K562 (cell line): ENCODE data around the gene ESAM. TPM values are rescaled to one million over a fixed set of nuclear protein-coding genes. Genes with fewer than 3 reads are reported as not detected.

Experiments used
- AFF1 ChIP-seq, 2 experiments: fragments of 450-650 bp; IDR thresholded peaks; 2 replicates each; pipeline ENCODE4 v1.6.1; 2018; ENCODE audit warnings: mild to moderate bottlenecking in 2 of 2, low read depth in 1 of 2; ENCODE audit not compliant: partially characterized antibody in 2 of 2
- E2F4 ChIP-seq: sonication (generic); formaldehyde crosslinking; IDR thresholded peaks from 2 replicates; pipeline ENCODE4 v1.8.0; 2022; ENCODE audit warnings: mild to moderate bottlenecking, low read depth, missing genetic modification reagents
- E2F6 ChIP-seq, 2 experiments: IDR thresholded peaks; 2 replicates each; pipeline ENCODE4 v1.6.1; 2011; ENCODE audit warnings: borderline replicate concordance in 1 of 2, control low read depth in 1 of 2, low read depth in 1 of 2, low read length in 1 of 2, mild to moderate bottlenecking in 1 of 2, mixed read lengths in 1 of 2, moderate library complexity in 1 of 2; ENCODE audit not compliant: insufficient read depth in 1 of 2, insufficient read length in 1 of 2, poor library complexity in 1 of 2, severe bottlenecking in 1 of 2; ENCODE audit errors: extremely low read depth in 1 of 2
- KAT8 ChIP-seq: fragments of 450-650 bp; IDR thresholded peaks from 2 replicates; pipeline ENCODE4 v1.6.1; 2016; ENCODE audit warnings: low read depth, mild to moderate bottlenecking
- NRF1 ChIP-seq, 2 experiments: fragments of 450-650 bp; IDR thresholded peaks in 1 of 2; conservative IDR thresholded peaks in 1 of 2; 2 replicates each; pipeline ENCODE4 v1.6.1; 2014; ENCODE audit warnings: mild to moderate bottlenecking in 2 of 2
- PML ChIP-seq: IDR thresholded peaks from 2 replicates; pipeline ENCODE4 v1.6.1; 2012; ENCODE audit warnings: low read length, inconsistent platforms
- POLR2G ChIP-seq: fragments of 200-400 bp; formaldehyde crosslinking; IDR thresholded peaks from 2 replicates; pipeline ENCODE4 v1.6.1; 2017; ENCODE audit warnings: low read depth, mild to moderate bottlenecking, antibody characterized with exemption, low read length, moderate library complexity
- RBFOX2 ChIP-seq: fragments of 200-400 bp; formaldehyde crosslinking; IDR thresholded peaks from 2 replicates; pipeline ENCODE4 v1.6.1; 2017; ENCODE audit warnings: low read depth, mild to moderate bottlenecking, low read length, moderate library complexity
- SP1 ChIP-seq: sonication (generic); formaldehyde crosslinking; IDR thresholded peaks from 2 replicates; pipeline ENCODE4 v1.8.1; 2022; ENCODE audit warnings: mild to moderate bottlenecking, missing genetic modification reagents
- ZMIZ1 ChIP-seq, 2 experiments: fragments of 150-350 bp in 1 of 2; IDR thresholded peaks; 2 replicates each; pipeline ENCODE4 v1.6.1; 2012 to 2016; ENCODE audit warnings: low read depth in 2 of 2, low read length in 2 of 2, mild to moderate bottlenecking in 1 of 2, moderate library complexity in 1 of 2
- polyA plus RNA-seq, 8 experiments: library from polyadenylated mRNA; depleted of rRNA in 4 of 8; stranded (reverse) in 5 of 8; unstranded in 3 of 8; fragments of >200 nt; fragmentation: Nextera tagmentation in 2 of 8; fragmentation: Illumina TruSeq in 1 of 8; extraction: Ambion mirVana in 2 of 8; extraction: Trizol in 1 of 8; gene quantifications; 2 replicates each; pipeline versions ENCODE4 v1.2.1 to v1.2.3, GENCODE V29; 2011 to 2014; ENCODE audit warnings: inconsistent platforms in 1 of 8, missing spikeins in 1 of 8
- total RNA-seq, 7 experiments: library from RNA; depleted of rRNA in 6 of 7; stranded (reverse); fragments of >200 nt in 6 of 7; fragmentation: Illumina TruSeq in 2 of 7; extraction: Trizol in 2 of 7; gene quantifications; 2 replicates each; pipeline versions ENCODE4 v1.2.1 to v1.2.3, GENCODE V29; 2011 to 2021; ENCODE audit warnings: low replicate concordance in 1 of 7

Gene ESAM
- total and polyA plus RNA-seq, 9 of the 15 experiments (the other 6 are each of a cell fraction or from before 2014, with no cell fraction given), result 0.06 to 1.5 (median 0.22) TPM

- peak; percentile 69 to 78 for TF ChIP-seq E2F6 (IDR thresholded peaks at IDR 0.05; ENCODE audit: borderline replicate concordance in 1 of 2, extremely low read depth in 1 of 2, insufficient read depth in 1 of 2, insufficient read length in 1 of 2, low read depth in 1 of 2, low read length in 1 of 2, poor library complexity in 1 of 2, severe bottlenecking in 1 of 2)
- TF ChIP-seq AFF1 (IDR thresholded peaks at IDR 0.05; ENCODE audit: low read depth in 1 of 2, partially characterized antibody in 2 of 2), result no peak
- TF ChIP-seq POLR2G, result peak; percentile 69
- TF ChIP-seq SP1 (CRISPR knock-in tag), result peak; percentile 60
- no peak for TF ChIP-seq ZMIZ1 (IDR thresholded peaks at IDR 0.05; ENCODE audit: low read depth in 2 of 2, low read length in 2 of 2)
- peak; percentile 64 to 70 for TF ChIP-seq NRF1 (conservative IDR thresholded peaks at IDR 0.05 in 1 of 2, IDR thresholded peaks at IDR 0.05 in 1 of 2)
- TF ChIP-seq RBFOX2, result peak; percentile 55
- no peak for TF ChIP-seq KAT8
- TF ChIP-seq E2F4, result 0 out of 2 replicates have a peak, but pooled peaks have one; percentile 16
- no peak for TF ChIP-seq PML
Observed at GRCh38 chr11:124739479-124740276, 22.4 kb downstream of the ESAM start, which contains the start of gene NRGN (continued).
